Nephron (organoid): ENCODE data around the gene SKP1.

Experiments used
- H3K27ac Mint-ChIP-seq, 3 experiments: 2 replicates each; pipeline ENCODE4 v1.8.0; 2020; ENCODE audit warnings: mixed read lengths in 3 of 3, mild to moderate bottlenecking in 2 of 3, moderate library complexity in 1 of 3
- H3K27me3 Mint-ChIP-seq: 2 replicates; pipeline ENCODE4 v1.8.0; 2021; ENCODE audit warnings: low read depth, mild to moderate bottlenecking, moderate library complexity, mixed read lengths
- H3K36me3 Mint-ChIP-seq: 2 replicates; pipeline ENCODE4 v1.8.0; 2020; ENCODE audit warnings: low read depth, mixed read lengths
- H3K4me1 Mint-ChIP-seq: 2 replicates; pipeline ENCODE4 v1.8.0; 2020; ENCODE audit warnings: mixed read lengths
- H3K4me3 Mint-ChIP-seq, 3 experiments: 2 replicates each; pipeline ENCODE4 v1.8.0; 2020; ENCODE audit warnings: mild to moderate bottlenecking in 3 of 3, mixed read lengths in 3 of 3, moderate library complexity in 2 of 3
- H3K9me3 Mint-ChIP-seq: 2 replicates; pipeline ENCODE4 v1.8.0; 2020; ENCODE audit warnings: mixed read lengths
- TF ChIP-seq, protein P1 (sequence below), 3 experiments: fragments of 200-600 bp; sonication (generic); IDR thresholded peaks; one replicate each; pipeline ENCODE4 v1.5.0; 2021; ENCODE audit warnings: antibody characterized with exemption in 3 of 3; ENCODE audit not compliant: unreplicated experiment in 3 of 3

Gene SKP1

GRCh38 chr5:134133188-134133994 lies 43.4 kb downstream of the SKP1 start:
- no peak overlapping the region for H3K27ac Mint-ChIP-seq
- no peaks in the 10 kb centered on the region for H3K27me3 Mint-ChIP-seq
- H3K4me3 Mint-ChIP-seq, result no peak overlapping the region
- TF ChIP-seq, protein P1, sequence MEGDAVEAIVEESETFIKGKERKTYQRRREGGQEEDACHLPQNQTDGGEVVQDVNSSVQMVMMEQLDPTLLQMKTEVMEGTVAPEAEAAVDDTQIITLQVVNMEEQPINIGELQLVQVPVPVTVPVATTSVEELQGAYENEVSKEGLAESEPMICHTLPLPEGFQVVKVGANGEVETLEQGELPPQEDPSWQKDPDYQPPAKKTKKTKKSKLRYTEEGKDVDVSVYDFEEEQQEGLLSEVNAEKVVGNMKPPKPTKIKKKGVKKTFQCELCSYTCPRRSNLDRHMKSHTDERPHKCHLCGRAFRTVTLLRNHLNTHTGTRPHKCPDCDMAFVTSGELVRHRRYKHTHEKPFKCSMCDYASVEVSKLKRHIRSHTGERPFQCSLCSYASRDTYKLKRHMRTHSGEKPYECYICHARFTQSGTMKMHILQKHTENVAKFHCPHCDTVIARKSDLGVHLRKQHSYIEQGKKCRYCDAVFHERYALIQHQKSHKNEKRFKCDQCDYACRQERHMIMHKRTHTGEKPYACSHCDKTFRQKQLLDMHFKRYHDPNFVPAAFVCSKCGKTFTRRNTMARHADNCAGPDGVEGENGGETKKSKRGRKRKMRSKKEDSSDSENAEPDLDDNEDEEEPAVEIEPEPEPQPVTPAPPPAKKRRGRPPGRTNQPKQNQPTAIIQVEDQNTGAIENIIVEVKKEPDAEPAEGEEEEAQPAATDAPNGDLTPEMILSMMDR (IDR thresholded peaks at IDR 0.05; ENCODE audit: unreplicated experiment in 3 of 3), result no peak
- no peaks in the 10 kb centered on the region for H3K9me3 Mint-ChIP-seq
- H3K4me1 Mint-ChIP-seq, result peaks cover 4% of the 10 kb centered on the region
- peaks cover 19% of the 10 kb centered on the region for H3K36me3 Mint-ChIP-seq

- Mint-ChIP-seq H3K9me3 (no peaks in the 10 kb centered on the region), H3K4me3 (no peak overlapping the region), H3K36me3 (peaks cover 19% of the 10 kb centered on the region), H3K27me3 (no peaks in the 10 kb centered on the region), H3K4me1 (peaks cover 4% of the 10 kb centered on the region), H3K27ac (no peak overlapping the region)
- TF ChIP-seq, protein P1 (IDR thresholded peaks at IDR 0.05; ENCODE audit: unreplicated experiment in 3 of 3), result no peak
Observed at GRCh38 chr5:134132372-134133187, 44.2 kb downstream of the SKP1 start.

DNA sequence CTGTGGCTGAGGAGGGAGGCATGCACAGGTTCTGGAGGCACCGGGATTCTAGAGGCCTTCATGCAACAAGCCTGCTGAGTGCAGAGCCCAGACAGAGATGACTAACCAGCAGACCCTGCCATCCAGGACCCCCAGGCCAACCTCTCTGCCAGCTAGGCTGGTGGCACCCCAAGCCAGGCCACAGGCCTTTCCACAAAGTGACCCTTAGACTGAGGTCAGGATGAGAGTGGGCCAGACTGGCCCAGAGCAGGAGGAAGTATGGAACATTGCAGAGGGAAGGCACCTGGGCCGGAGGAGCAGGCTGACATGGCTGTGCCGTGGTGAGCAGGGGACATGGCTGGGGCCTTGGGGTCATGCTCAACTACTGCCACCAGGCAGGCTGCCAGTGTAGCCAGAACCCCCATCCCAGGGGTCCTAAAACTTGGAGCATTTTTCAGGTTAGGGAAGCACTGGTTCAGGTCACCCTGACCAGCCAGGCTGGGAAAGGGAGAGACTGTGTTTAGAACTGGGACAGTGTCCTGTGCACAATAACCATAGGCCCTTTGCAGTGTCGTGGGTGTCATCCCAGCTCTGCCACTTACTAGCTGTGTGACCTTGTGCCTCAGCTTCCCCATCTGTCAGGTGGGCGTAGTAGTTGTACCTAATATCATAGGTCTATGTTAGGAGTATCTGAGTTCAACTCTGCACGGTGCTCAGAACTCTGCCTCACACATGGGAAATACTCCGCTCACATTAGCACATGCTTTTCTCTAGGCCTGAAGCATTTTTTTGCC lies 45.0 kb downstream of the SKP1 start:
- H3K27ac Mint-ChIP-seq, result no peak overlapping the region

GRCh38 chr5:134131165-134131564 lies 45.6 kb downstream of the SKP1 start:
- H3K27ac Mint-ChIP-seq, result no peak overlapping the region
- TF ChIP-seq, protein P1 (IDR thresholded peaks at IDR 0.05; ENCODE audit: unreplicated experiment in 3 of 3), result no peak
- H3K4me3 Mint-ChIP-seq, result no peak overlapping the region
- peaks cover 4% of the 10 kb centered on the region for H3K4me1 Mint-ChIP-seq
- H3K27me3 Mint-ChIP-seq, result no peaks in the 10 kb centered on the region
- H3K9me3 Mint-ChIP-seq, result no peaks in the 10 kb centered on the region
- H3K36me3 Mint-ChIP-seq, result peaks cover 19% of the 10 kb centered on the region

More for the DNA sequence above, 45.0 kb downstream of the SKP1 start:
- Mint-ChIP-seq H3K36me3 (peaks cover 19% of the 10 kb centered on the region), H3K4me1 (peaks cover 4% of the 10 kb centered on the region), H3K4me3 (no peak overlapping the region), H3K9me3 (no peaks in the 10 kb centered on the region), H3K27me3 (no peaks in the 10 kb centered on the region)
- TF ChIP-seq, protein P1 (IDR thresholded peaks at IDR 0.05; ENCODE audit: unreplicated experiment in 3 of 3), result no peak

- TF ChIP-seq, protein P1 (IDR thresholded peaks at IDR 0.05; ENCODE audit: unreplicated experiment in 3 of 3), result no peak
- H3K36me3 Mint-ChIP-seq, result peaks cover 13% of the 10 kb centered on the region
- H3K4me1 Mint-ChIP-seq, result no peaks in the 10 kb centered on the region
- no peaks in the 10 kb centered on the region for H3K9me3 Mint-ChIP-seq
- H3K27me3 Mint-ChIP-seq, result no peaks in the 10 kb centered on the region
- H3K4me3 Mint-ChIP-seq, result no peak overlapping the region
- no peak overlapping the region for H3K27ac Mint-ChIP-seq
Observed at GRCh38 chr5:134130239-134130945, 46.4 kb downstream of the SKP1 start.
